Hematopoietic multipotent progenitor cell treated with erythropoietin and hydrocortisone succinate and interleukin-3 and kit ligand, for 4 days (in vitro differentiated cells): ENCODE results near the gene ZMYM1.
"Not testable (repeated sequence)": the region's sequence is repeated elsewhere in the genome, so short reads cannot be mapped to it uniquely, and the experiment has no call there.

ENCODE experiments used
- DNase-seq: peaks from one replicate; pipeline ENCODE4 v3.0.0-alpha.2; 2015

ZMYM1 gene

DNA sequence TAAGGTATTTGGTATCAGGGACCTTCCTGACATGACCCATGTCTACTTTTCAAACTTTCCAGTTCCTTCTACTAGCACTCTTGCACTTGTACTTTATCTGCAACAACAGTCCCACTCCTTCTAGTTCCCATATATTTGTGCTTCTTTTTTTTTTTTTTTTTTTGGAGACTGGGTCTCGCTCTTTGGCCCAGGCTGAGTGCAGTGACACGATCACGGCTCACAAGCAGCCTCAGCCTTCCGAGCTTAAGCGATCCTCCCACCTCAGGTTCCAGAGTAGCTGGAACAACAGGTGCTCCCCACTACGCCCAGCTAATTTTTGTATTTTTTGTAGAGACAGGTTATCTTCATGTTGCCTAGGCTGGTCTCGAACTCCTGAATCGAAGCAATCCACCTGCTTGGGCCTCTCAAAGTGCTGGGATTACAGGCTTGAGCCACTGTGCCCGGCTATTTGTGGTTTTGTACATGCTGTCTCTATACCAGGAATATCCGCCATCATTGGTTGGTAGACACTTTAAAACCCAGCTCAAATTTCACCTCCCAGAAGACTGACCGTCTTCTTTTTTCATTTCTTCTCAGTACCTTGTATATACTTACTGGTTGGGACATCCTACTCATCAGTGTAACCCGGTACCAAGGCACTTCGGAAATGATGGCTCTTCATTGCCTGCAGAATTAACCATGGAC, 1.1 kb downstream of the ZMYM1 start:
- no peak for DNase-seq

- DNase-seq = no peak
Observed at GRCh38 chr1:35085421-35085820, 6.2 kb downstream of the ZMYM1 start.

DNA sequence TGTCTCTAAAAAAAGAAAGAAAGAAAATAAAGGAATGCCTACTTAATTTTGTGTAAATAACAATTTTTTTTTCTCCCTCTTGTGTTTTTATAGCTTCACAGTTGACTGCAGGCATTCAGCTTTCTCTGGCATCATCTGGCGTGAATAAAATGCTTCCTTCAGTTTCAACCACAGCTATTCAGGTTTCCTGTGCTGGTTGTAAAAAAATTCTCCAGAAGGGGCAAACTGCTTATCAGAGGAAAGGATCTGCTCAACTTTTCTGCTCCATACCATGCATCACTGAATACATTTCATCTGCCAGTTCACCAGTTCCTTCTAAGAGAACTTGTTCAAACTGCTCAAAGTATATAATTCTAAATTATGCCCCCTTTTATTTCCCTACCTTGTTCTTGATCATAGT, 18.0 kb downstream of the ZMYM1 start:
- peak; percentile 75 for DNase-seq

- no peak for DNase-seq
Observed at GRCh38 chr1:35111106-35111505, 31.9 kb downstream of the ZMYM1 start.

DNA sequence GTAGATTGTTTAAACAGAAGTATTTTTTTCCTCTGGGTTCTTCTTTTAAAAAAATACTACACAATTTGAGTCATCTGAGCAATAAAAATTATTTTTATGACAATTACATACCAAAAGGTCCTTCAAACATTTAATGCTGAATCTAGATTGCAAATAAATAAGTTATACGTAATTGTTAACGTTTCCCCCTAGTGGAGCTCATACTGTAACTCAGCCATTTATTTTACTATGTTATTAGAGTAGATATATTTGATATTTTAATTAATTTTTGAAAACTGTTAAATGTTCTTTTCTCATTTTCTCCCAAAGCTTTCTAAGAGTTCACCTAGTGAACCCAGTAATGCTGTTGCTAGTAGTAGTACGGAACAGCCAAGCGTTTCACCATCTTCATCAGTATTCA, 33.5 kb downstream of the ZMYM1 start:
- peak; percentile 45 for DNase-seq

- DNase-seq = no peak
Observed at GRCh38 chr1:35115459-35116383, 36.5 kb downstream of the ZMYM1 start.

DNA sequence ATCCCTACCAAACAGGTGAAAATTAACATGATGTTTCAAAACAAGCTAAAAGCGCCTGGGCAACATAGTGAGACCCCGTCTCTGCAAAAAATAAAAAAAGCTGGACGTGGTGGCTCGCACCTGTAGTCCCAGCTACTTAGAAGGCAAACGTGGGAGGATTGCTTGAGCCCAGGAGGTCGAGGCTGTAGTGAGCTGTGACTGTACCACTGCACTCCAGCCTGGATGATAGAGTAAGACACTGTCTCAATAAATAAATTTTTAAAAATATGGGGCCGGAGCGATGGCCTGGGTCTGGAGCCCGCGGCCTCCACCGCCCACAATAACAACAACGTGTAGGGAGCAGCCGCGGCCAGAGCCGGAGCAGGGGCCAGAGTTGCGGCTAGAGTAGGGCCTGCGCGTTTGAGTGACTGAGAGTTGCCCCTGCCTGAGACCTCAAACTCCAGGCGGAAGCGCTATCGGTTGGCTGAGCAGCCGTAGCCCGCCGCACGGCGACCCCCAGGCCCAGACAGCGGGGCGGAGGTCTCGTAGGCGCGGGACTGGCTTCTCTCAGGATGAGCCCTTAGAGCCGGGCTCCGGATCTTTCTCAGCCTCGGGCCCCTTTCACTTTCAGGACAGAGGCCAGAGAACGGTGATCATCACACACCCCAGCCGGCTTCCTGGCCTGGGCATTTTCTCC, 41.4 kb downstream of the ZMYM1 start:
- peak; percentile 54 for DNase-seq

DNA sequence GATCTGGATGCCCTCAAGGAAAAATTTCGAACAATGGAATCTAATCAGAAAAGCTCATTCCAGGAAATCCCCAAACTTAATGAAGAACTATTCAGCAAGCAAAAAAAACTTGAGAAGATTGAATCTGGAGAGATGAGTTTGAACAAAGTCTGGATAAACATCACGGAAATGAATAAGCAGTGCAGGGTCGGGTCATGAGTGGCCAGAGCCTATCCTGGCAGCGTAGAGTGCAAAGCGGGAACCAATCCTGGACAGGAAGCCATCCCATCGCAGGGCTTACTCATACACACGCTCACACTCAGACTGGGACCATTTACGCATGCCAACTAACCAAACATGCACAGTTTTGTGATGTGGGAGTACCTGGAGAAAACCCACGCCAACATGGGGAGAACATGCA, 43.1 kb downstream of the ZMYM1 start:
- DNase-seq = no peak

GRCh38 chr1:35126546-35126945, 47.4 kb downstream of the ZMYM1 start:
- no peak for DNase-seq

GRCh38 chr1:35129080-35129479, 49.9 kb downstream of the ZMYM1 start:
- no peak for DNase-seq

- DNase-seq = peak; percentile 26
Observed at GRCh38 chr1:35136780-35137179, 57.6 kb downstream of the ZMYM1 start.

DNA sequence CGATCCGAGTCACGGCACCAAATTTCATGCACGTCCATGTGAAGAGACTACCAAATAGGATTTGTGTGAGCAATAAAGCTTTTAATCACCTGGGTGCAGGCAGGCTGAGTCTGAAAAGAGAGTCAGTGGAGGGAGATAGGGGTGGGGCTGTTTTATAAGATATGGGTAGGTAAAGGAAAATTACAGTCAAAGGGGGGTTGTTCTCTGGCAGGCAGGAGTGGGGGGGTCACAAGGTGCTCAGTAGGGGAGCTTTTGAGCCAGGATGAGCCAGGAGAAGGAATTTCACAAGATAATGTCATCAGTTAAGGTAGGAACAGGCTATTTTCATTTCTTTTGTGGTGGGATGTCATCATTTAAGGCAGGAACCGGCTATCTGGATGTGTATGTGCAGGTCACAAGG, 58.4 kb downstream of the ZMYM1 start:
- not testable (repeated sequence) for DNase-seq

DNA sequence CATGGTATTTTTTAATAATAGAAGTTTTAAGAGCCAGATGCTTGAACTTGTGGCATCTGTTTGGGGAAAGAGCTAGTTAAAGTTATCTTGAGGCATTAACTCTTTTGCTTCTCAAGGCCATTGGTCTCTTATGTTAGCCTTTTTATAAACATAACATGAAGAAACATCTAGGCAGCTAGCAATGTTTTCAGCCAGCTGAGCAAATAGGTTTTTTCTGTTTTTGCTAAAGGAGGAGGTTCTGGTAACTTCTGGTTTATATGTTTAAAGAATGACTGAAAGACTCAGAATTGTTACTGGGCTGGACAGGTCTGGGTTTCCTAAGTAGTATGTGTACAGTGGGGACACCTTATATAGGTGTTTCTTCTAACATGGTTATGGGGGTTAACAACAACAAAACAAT, 63.1 kb downstream of the ZMYM1 start:
- not testable (repeated sequence) for DNase-seq

- DNase-seq = not testable (repeated sequence)
Observed at GRCh38 chr1:35142728-35143127, 63.5 kb downstream of the ZMYM1 start.

DNA sequence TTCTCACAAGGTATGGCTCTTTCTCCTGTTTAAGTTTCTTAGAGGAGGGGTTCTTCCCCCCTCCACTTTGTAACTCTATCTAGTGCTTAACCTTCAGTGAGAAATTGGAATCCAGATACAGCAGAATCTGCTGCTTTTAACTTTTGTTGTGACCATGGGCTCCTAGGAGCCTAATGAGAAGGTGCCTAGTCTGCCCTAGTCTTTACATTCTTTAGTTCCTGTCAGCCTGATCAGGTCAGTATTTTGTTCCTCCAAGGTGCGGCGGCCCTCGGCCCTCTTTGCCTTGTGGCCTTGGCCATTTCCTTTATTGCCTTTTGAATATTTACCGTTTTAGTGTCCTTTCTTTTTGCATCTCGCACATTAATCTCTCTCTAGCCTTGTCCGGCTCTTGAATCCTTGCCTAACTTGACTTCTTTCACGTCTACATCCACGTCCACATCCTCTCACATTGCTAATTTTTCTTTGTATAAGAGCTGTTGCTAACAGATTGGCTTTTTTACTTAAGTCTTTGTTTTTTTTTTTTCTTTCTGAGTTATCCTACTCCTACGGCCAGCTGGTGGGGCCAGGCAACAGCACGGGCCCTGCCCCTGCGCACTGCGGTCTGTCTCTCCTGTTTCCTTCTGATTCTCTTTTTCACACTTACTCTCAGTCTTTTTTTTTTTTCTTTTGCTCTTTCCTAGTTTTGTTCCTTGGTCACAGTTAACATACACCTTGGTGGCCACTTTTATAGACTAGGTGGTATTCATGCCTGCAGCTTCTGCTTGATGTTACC, 64.7 kb downstream of the ZMYM1 start:
- no peak for DNase-seq

GRCh38 chr1:35145892-35146549, 66.8 kb downstream of the ZMYM1 start:
- not testable (repeated sequence) for DNase-seq

- DNase-seq = no peak
Observed at GRCh38 chr1:35151220-35151619, 72.0 kb downstream of the ZMYM1 start.

DNA sequence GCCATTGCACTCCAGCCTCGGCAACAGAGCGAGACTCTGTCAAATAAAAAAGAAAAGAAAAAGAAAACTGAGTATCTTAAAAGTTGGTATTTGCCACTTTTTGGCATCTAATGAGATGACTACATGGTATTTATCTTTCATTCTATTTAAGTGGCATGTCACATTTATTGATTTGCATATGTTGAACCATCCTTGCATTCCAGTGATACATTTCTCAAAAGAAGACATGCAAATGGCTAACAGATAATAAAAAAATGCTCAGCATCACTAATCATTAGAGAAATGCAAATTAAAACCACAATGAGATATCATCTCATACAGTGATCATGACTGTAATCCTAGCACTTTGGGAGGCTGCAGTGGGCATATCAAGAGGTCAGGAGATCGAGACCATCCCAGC, 85.7 kb downstream of the ZMYM1 start:
- no peak for DNase-seq
